HG03108 (cell line): ENCODE results near the gene SNX1.
"Not testable (repeated sequence)": the region's sequence is repeated elsewhere in the genome, so short reads cannot be mapped to it uniquely, and the experiment has no call there.

ENCODE experiments used
- ATAC-seq: cut with Tn5 transposase; IDR thresholded peaks from one replicate; pipeline ENCODE4 v1.9.1; 2021; ENCODE audit warnings: moderate library complexity; ENCODE audit not compliant: unreplicated experiment

Gene SNX1, protein sequence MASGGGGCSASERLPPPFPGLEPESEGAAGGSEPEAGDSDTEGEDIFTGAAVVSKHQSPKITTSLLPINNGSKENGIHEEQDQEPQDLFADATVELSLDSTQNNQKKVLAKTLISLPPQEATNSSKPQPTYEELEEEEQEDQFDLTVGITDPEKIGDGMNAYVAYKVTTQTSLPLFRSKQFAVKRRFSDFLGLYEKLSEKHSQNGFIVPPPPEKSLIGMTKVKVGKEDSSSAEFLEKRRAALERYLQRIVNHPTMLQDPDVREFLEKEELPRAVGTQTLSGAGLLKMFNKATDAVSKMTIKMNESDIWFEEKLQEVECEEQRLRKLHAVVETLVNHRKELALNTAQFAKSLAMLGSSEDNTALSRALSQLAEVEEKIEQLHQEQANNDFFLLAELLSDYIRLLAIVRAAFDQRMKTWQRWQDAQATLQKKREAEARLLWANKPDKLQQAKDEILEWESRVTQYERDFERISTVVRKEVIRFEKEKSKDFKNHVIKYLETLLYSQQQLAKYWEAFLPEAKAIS

DNA sequence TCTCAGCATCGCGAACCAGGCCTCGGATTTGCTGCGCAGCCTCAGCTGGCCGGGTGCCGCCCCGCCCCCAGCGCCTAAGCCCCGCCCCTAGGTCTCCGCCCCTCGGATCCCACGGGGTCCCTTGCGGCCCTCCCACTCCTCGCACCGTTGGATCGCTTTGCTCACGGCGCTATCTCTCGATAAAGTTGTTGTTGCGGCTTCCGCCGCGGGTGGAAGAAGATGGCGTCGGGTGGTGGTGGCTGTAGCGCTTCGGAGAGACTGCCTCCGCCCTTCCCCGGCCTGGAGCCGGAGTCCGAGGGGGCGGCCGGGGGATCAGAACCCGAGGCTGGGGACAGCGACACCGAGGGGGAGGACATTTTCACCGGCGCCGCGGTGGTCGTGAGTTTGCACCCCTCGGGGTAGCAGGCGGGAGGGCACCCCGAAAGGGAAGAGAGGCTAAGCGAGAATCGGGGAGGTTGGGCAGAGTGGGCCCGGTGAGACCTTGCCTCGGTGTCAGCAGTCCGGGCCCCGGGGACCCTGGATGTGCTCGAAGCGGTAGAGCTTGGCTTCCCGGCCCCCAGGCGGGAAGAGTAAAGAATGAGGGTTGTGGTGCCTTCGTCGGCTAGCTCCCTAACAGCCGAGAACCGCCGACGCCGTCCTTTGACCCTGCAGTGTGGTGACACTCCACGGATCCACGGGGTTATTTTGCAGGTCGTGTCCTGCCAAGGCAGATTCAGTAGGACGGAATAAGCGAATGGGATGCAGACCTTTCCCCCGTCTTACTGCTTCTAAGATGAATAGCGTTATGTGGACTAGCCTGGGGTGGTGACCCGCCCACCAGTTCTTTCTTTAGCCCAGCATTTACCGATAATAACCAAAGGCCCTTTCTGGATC, at the start of gene SNX1:
SNX1 (plus strand) TSS at position 188 of the 873 bp plus-strand sequence; CDS start at position 220, 32 bp downstream.
- peak; percentile 38 for ATAC-seq

DNA sequence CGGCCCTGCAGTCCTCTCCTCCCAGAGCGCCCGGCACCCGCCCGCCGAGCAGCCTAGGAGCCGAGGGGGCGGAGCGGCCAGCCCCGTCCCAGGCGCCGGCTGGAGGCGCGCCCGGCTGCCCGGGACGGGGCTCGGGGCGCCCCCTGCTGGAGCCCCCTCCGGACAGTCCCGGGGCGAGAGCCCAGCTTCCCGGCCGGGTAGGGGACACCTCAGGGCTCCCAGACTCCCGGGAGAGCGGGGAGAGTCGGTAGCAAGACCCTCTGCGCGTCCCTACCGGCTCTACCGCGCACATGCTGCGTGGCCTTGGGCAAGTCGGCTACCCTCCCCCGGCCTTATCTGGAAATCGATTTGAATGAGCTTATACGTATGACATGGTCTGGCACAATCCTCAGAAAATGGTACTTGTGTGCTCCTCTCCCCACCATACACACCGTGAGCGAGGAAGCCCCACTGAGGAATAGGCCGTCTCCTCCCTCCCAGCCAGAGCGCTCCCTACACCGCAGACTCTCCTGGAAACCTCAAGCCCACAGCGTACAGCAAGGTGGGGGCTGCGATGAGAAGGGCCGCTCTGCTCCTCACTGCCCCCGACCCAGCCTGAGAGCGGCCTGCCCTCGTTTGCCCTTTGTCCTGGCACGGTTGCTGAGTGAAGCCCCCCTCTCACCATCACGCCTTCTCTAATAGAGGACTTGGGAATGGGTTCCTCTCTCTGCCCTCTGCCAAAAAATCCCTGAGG, 49.2 kb upstream of the SNX1 start, which contains the start of gene DAPK2:
DAPK2 (minus strand) TSS at position 65 of the 733 bp plus-strand sequence. CDS start 6,224 bp downstream, outside the sequence.
- peak; percentile 52 for ATAC-seq

DNA sequence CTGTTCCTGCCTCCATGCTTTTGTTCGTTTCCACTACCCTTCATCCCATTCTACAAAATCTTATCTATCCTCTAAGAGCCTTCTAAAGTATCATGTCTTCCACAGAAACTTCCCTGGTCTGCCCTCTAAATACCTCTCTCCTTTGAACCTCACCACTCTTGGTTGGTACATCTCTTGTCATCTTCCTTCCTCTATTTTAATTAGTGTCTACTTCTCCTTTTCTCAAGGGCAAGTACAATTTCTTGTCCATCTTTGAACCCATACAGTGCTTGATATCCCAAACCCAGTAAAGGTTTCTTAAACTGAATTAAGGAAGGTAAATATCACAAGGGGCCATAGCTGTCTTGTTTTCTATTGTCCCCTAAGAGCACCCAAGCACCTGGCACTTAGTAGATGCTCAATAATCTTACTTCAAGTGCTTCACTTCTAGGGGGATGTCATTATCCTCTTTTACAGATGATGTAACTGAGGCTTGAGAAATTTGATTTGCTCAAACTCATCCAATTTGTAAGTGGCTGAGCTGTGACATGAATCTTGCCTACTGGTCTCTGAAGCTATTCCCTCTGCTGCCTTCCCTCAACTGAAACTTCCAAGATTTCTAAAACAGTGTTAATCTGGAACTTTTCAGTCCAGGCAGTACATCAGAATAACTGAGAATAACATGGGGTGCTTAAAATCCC, 46.9 kb upstream of the SNX1 start:
- ATAC-seq, result no peak

DNA sequence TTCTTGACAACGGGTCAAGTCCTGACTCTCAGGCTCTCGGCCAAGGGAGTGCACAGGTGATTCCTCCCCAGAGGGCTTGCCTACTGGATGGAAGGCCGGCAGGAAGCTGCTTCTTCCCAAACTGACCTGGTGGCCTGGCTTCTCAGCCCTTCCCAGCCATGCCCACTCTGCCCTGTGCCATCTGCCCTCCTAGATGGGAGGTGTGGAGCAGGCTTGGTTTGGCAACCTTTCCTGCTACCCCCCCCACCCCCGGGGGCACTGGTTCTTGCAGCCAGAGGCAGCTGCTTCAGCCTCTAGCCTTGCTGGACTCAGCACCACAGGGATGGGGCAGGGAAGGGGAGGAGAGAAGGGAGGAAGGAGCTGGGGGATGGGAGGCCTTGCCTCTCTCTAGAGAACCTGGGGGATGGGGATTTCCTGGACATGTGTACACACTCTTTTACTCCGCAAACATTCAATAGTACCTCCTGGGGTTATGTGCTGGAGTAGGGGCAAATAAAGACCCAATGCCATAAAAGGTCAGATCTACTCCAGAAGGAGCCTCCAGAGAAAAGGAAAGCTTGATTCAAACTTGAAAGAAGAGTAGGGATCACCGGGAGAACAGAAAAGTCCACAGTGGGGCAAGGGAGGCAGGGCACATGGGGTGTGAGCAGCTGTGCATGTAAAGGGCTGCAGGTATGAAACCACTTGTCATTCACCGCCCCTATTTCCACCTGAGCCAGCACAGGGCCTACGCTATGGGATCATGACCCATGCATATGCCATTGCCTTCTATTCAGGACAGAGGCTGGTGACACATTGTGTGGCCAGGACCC, 45.3 kb upstream of the SNX1 start:
- ATAC-seq, result no peak

DNA sequence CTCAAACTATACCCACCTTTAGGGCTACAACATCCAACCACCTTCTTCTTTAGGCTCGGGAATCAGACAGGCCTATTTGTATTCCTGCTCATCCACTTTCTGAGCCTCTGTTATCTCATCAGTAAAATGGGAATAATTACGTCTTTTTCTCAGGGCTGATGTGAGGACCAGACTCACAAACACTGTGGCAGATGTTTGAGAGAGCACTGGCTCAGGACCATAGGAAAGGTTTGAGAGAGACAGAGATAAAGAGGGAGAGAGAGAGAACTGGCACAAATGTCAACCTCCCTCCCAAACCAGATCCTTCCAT, 44.7 kb upstream of the SNX1 start:
- no peak for ATAC-seq

DNA sequence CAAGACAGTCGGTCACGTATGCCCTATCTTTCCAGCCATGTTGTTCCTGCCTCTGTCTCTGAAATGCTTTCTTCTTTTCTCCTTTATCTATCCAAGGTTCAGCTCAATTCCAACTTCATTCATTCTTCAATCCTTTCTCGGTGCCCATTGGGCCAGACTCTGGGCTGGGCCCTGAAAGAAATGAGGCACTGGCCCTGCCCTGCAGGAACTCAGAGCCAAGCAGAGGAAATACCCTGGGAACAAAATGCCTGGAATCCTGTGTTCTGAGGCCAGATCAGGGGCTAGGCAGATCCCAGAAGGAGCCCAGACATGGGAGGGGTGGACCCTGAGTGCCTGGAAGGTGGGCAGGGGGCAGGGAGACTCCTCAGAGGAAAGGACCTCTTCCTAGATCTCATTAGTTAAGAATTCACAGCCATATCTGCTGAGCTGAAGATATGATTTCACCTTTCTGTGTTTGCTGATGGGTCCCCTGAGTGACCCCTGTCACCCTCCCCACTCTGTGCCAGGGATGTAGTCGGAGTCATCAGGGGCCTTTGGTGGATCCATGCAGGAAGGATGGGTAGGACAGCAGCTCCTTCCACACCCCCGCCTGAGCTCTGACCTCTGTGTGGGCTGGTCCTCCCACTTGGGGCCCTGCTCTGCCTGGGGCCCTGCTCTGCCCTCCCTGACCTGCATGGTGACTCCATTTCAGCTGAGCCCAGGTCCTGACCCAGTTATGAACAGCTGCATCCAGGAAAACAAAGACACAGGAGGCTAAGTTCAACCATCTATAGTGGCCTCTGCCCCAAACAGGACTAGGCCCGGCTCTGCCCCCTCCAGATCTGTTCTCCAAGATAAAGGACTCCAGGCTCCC, 44.1 kb upstream of the SNX1 start:
- ATAC-seq, result no peak

DNA sequence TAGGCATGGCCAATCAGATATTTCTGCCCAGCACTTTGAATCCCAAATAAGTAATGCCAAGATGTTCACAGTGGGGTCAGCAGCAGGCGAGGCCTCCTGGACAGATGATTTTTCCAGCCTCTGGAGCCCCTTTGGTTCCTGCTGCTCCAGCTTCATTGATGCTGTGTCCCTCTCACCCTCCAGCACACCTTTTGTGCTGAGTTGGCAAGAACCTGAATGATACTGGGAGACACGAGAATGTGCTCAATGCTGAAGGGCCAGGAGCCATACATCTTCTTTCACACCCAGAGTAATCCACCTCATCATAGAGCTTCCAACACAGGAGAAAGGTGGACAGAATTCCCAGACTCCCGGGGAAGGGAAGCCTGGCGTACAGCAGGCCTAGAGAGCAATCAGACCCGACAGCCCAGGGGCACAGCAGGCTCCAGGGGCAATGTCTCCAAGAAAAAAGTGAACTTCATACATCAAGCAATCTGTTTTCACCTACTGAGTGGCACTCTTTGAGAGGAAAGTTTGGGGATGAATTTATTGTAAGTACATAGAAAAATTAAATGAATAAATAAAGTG, 42.8 kb upstream of the SNX1 start:
- no peak for ATAC-seq

DNA sequence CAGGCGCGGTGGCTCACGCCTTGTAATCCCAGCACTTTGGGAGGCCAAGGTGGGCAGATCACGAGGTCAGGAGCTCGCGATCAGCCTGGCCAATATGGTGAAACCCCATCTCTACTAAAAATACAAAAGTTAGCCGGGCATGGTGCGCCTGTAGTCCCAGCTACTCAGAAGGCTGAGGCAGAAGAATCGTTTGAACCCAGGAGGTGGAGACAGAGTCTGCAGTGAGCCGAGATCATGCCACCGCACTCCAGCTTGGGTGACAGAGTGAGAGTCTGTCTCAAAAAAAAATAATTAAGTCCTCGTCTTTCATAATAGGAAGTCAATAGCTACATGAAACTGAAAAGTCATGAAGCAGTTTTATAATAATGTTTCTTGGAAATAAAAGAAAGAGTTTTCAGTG, 42.1 kb upstream of the SNX1 start:
- not testable (repeated sequence) for ATAC-seq

DNA sequence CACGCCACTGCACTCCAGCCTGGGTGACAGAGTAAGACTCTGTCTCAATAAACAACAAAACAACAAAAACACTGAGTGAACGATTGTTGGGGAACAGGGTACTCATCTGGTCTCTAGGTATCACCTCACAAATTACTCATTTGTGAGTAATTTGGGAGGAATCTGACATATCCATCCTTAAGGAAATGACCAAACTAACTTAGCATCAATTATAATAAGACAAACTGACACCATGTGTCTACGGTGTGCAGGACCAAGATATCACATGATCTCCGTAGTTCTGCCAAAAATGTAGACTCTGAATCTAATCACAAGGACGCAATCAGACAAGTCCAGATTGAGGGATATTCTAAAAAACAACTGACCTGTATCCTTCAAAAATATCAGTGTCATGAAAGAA, 37.5 kb upstream of the SNX1 start:
- no peak for ATAC-seq

DNA sequence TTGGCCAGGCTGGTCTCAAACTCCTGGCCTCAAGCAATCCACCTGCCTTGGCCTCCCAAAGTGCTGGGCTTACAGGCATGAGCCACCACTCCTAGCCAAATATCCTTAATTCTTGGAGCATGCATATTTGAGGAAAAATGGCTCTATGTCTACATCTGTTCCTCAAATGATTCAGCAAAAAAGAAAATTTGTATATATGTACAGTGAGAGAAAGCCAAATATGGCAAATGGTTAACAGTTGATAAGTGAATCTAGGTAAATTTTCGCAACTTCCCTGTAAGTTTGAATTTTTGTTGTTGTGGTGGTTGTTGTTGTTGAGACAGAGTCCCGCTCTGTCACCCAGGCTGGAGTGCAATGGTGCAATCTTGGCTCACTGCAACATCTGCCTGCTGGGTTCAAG, 36.7 kb upstream of the SNX1 start:
- ATAC-seq, result not testable (repeated sequence)

DNA sequence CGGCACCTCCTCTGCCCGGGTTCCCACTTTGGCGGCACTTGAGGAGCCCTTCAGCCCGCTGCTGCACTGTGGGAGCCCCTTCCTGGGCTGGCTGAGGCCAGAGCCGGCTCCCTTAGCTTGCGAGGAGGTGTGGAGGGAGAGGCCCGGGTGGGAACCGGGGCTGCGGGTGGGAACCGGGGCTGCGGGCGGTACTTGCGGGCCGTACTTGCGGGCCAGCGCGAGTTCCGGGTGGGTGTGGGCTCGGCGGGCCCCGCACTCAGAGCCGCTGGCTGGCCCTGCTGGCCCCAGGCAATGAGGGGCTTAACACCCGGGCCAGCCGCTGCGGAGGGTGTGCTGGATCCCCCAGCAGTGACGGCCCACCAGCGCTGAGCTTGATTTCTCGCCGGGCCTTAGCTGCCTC, 35.1 kb upstream of the SNX1 start:
- no peak for ATAC-seq

DNA sequence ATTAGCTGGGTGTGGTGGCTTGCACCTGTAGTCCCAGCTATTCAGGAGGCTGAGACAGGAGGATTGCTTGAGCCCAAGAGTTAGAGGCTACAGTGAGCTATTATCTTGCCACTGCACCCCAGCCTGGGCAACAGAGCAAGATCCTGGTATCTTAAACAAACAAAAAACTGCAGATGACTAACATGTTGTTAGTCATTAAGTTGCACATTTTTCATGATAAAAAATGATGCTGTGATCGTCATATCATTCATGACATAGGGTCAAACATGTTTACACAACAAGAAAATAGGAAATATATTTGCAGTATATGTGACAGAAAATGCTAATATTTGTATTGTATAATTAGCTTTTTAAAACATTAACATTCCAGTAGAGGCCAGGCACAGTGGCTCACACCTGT, 29.3 kb upstream of the SNX1 start:
- ATAC-seq, result no peak

DNA sequence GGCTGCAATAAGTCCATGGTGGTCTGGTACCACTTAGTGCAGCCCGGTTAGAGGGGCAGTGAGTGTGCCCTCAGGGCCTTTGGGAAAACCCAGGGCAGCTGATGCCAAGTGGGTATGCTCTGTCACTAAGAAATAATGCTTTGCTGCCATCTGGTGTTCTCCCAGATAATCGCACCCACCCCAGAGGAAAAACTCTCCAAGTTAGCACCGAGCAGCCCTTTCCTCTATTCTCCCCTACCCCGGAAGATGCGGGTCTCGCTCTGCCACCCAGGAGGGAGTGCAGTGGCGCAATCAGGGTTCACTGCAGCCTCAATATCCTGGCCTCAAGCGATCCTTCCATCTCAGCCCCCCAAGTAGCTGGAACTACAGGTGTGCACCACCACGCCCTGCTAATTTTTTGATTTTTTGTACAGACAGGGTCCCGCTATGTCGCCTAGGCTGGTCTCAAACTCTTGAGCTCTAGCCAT, 28.2 kb upstream of the SNX1 start:
- no peak for ATAC-seq

DNA sequence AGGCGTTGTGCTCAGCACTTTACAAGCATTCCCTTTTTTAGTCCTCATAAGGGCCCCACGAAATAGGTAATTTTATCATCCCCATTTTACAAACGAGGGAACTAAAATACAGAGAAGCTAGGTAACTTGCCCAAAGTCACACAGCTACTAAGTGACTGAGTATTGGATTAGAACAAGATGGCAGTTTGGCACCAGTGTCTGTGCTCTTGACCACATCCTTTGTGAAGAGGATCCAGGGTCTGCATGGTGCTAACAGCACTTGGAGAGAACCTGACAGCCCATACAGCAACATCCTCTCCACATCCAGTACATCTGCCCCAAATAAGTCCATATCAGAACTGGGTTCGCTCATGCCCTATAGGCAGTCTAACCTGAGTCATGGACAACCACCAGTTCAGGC, 27.6 kb upstream of the SNX1 start:
- ATAC-seq, result no peak

DNA sequence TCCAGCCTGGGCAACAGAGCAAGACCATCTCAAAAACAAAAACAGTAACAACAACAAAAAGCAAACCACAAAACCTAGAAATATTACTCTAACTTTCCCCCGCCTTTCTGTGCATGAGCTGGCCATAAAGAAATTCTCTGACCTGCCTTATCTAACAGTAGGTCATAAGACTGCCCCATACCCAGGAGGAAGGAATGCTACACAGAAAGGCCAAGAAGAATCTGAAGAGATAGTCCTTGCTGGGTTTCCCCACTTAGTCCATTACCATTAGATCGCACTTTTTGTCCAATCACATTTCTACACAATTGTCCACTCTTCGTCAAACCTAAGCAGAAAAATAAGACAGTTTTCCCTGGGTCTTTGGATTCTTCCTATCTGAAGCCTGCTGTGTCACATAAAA, 25.7 kb upstream of the SNX1 start:
- ATAC-seq, result no peak

DNA sequence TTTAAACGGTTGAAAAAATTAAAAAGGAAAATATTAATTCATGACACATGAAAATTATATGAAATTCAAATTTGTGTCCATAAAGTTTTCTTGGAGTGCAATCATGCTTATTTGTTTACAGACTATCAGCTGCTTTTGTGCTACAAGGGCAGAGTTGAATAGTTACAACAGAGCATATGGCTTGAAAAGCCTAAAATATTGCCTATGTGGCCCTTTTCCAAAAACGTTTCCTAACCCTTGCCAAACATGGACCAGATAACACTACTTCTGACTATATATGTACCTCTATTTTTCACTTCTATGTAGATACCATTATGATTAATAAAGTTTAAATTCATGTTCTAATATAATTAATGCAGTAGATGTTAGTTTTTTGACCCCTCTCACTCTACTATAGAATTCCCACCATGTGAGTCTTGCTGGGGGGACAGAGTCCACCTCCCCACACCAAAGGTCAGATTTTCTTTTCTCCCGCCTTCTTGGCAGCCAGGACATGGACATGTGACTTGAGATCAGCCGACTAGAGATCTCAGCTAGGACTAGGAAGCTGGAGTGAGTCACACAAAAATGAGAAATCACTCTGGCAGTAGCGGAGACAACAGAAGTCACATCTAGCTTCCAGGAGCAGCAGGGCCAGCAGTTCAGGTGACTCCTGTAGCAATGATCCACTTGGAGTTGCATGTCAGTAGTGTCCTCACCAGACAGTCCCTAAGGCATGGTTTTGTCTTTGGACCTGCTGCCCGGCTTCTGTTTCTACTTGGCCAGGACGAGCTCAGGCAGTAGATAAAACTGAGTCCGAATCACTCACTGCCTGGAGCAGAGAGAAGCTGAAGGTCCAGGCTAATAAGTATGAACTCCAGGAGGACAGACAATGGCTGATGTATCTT, 24.6 kb upstream of the SNX1 start:
- no peak for ATAC-seq
